SK-N-SH treated with all-trans-retinoic acid at 6 μM for 48 hours (cell line): ENCODE results near the gene NUP214.

Source experiments
- ZFP30 ChIP-seq: fragments of 450-650 bp; formaldehyde crosslinking; IDR thresholded peaks from 2 replicates; pipeline ENCODE4 v1.5.0; 2022; ENCODE audit warnings: mild to moderate bottlenecking, moderate library complexity
- ZNF70 ChIP-seq: fragments of 450-650 bp; formaldehyde crosslinking; IDR thresholded peaks from 2 replicates; pipeline ENCODE4 v1.5.0; 2020; ENCODE audit warnings: mild to moderate bottlenecking, moderate library complexity

DNA sequence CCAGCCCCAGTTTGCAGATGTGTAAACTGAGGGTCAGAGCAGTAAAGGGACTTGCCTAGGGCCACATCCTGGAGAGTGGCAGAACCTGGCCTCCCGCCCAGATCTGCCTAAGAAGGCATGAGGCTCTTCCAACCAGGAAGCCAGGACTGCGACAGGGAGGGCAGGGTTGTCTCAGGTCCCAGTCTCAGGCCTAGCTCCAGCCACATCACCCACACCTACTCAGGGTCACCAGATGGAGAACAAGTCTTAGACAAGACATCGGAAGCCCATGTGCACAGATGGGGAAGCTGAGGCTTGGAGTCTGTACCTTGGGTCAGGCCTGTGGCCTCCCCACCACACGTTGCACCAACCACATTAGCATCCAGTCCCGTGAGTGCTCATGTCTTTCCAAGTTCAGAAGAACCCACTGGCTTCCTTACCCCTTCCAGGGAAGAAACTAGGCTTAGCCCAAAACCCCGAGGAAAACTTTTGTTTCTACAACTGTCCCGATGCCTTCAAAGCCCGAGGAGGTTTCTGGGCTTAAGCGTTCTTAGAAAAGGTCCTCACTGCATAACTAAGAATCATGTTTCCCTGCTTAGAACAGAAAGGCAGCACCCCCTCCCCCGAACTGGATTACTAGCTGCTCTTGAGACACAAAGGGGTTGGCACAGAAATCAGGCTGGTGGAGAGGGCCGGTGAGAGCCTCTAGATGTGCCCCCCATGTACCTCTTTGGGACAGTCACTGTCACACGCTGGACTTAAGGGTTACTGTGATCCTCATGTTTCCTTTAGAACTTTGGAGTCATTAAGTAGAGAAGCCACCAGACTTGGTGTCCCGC is 148.7 kb downstream of the NUP214 start:
- TF ChIP-seq ZNF70 (CRISPR knock-in tag) = no peak
- no peak for TF ChIP-seq ZFP30
